IMR-90 (cell line): Measurements from ENCODE around the gene MRPL12. TPM values are rescaled to one million over a fixed set of nuclear protein-coding genes. Genes with fewer than 3 reads are reported as not detected.

ENCODE experiments used
- ATAC-seq: fragments of 200-7000 bp; cut with Tn5 transposase; 2 replicates; pipeline ENCODE4 v1.9.1; 2020; ENCODE audit warnings: low read depth, mild to moderate bottlenecking, moderate library complexity
- BruUV-seq: library from RNA; stranded (reverse); fragments of 400-500 nt; replicated peaks from 2 replicates; lab custom pipeline; 2021; lab: Mats Ljungman, UMichigan
- CTCF ChIA-PET: fragments of 300-600 bp; formaldehyde crosslinking; extraction: SDS; loops from one replicate; lab custom pipeline; 2021; ENCODE audit warnings: antibody characterized with exemption; lab: Yijun Ruan, JAX
- POLR2A ChIA-PET: fragments of 300-600 bp; sonication (Branson Sonifier 250); formaldehyde crosslinking; loops from one replicate; lab custom pipeline; 2022; ENCODE audit warnings: antibody characterized with exemption; ENCODE audit not compliant: unreplicated experiment; lab: Charles Lee
- DNase-seq: peaks from one replicate; pipeline ENCODE4 v3.0.0; 2013
- H2AFZ ChIP-seq: replicated peaks from 2 replicates; pipeline ENCODE3; 2013; ENCODE audit warnings: low read length, mild to moderate bottlenecking; ENCODE audit not compliant: poor library complexity
- H2AK5ac ChIP-seq: 2 replicates; pipeline ENCODE4 v1.6.1; 2013; ENCODE audit warnings: low read depth, low read length, inconsistent platforms
- H2AK9ac ChIP-seq: replicated peaks from 2 replicates; pipeline ENCODE3; 2013; ENCODE audit warnings: mild to moderate bottlenecking, low read depth, low read length, moderate library complexity; ENCODE audit not compliant: poor library complexity
- H2BK120ac ChIP-seq: 2 replicates; pipeline ENCODE4 v1.6.1; 2013; ENCODE audit warnings: low read depth, low read length, inconsistent platforms
- H2BK15ac ChIP-seq: 3 replicates; pipeline ENCODE4 v1.6.1; 2013; ENCODE audit warnings: low read depth, low read length, inconsistent platforms
- H2BK20ac ChIP-seq: 2 replicates; pipeline ENCODE4 v1.6.1; 2013; ENCODE audit warnings: low read depth, mild to moderate bottlenecking, inconsistent platforms, low read length, moderate library complexity
- H2BK5ac ChIP-seq: 2 replicates; pipeline ENCODE4 v1.6.1; 2013; ENCODE audit warnings: mild to moderate bottlenecking, low read depth, low read length, inconsistent platforms; ENCODE audit not compliant: poor library complexity, severe bottlenecking
- H3K14ac ChIP-seq: replicated peaks from 2 replicates; pipeline ENCODE4 v1.6.1; 2013; ENCODE audit warnings: low read depth, low read length, inconsistent platforms
- H3K18ac ChIP-seq: 2 replicates; pipeline ENCODE4 v1.6.1; 2013; ENCODE audit warnings: low read depth, low read length, control low read depth
- H3K23ac ChIP-seq: 2 replicates; pipeline ENCODE4 v1.6.1; 2013; ENCODE audit warnings: low read depth, low read length, inconsistent platforms
- H3K27ac ChIP-seq: 2 replicates; pipeline ENCODE4 v1.5.1; 2013; ENCODE audit warnings: mild to moderate bottlenecking, control low read depth, low read length; ENCODE audit not compliant: insufficient read depth
- H3K27me3 ChIP-seq: 2 replicates; pipeline ENCODE4 v1.6.1; 2013; ENCODE audit warnings: low read length; ENCODE audit not compliant: control insufficient read depth, insufficient read depth
- H3K36me3 ChIP-seq: 2 replicates; pipeline ENCODE4 v1.6.1; 2013; ENCODE audit warnings: low read length, mixed read lengths; ENCODE audit not compliant: control insufficient read depth, insufficient read depth
- H3K4ac ChIP-seq: 2 replicates; pipeline ENCODE4 v1.6.1; 2013; ENCODE audit warnings: low read depth, low read length, inconsistent platforms
- H3K4me1 ChIP-seq: 2 replicates; pipeline ENCODE4 v1.6.1; 2013; ENCODE audit warnings: low read length, mixed read lengths; ENCODE audit not compliant: control insufficient read depth, insufficient read depth
- H3K4me2 ChIP-seq: 2 replicates; pipeline ENCODE4 v1.6.1; 2013; ENCODE audit warnings: low read depth, mild to moderate bottlenecking, control low read depth, low read length, moderate library complexity
- H3K4me3 ChIP-seq: 2 replicates; pipeline ENCODE4 v1.5.1; 2013; ENCODE audit warnings: low read depth, mild to moderate bottlenecking, control low read depth, low read length, moderate library complexity; ENCODE audit not compliant: insufficient read depth
- H3K56ac ChIP-seq: 2 replicates; pipeline ENCODE4 v1.6.1; 2013; ENCODE audit warnings: low read length, inconsistent platforms; ENCODE audit not compliant: insufficient read depth; ENCODE audit errors: extremely low read depth
- H3K79me1 ChIP-seq, 2 experiments: 2 replicates each; pipeline ENCODE4 v1.6.1; 2013; ENCODE audit warnings: low read length in 2 of 2, inconsistent platforms in 1 of 2, low read depth in 1 of 2
- H3K9ac ChIP-seq: 2 replicates; pipeline ENCODE4 v1.6.1; 2013; ENCODE audit warnings: low read depth, low read length, control low read depth
- H3K9me1 ChIP-seq: 2 replicates; pipeline ENCODE4 v1.6.1; 2013; ENCODE audit warnings: low read length, inconsistent platforms; ENCODE audit not compliant: insufficient read depth
- H3K9me3 ChIP-seq: 2 replicates; pipeline ENCODE4 v1.6.1; 2013; ENCODE audit warnings: low read length; ENCODE audit not compliant: control insufficient read depth, insufficient read depth
- H4K20me1 ChIP-seq: 2 replicates; pipeline ENCODE4 v1.6.1; 2013; ENCODE audit warnings: low read length, inconsistent platforms; ENCODE audit not compliant: insufficient read depth
- H4K5ac ChIP-seq: 2 replicates; pipeline ENCODE4 v1.6.1; 2013; ENCODE audit warnings: mild to moderate bottlenecking, low read depth, low read length, control low read depth
- H4K8ac ChIP-seq, 2 experiments: 2 replicates each; pipeline ENCODE4 v1.6.1; 2013; ENCODE audit warnings: low read depth in 2 of 2, low read length in 2 of 2, control low read depth in 1 of 2, inconsistent platforms in 1 of 2
- H4K91ac ChIP-seq: 2 replicates; pipeline ENCODE4 v1.6.1; 2013; ENCODE audit warnings: low read depth, low read length, inconsistent platforms; ENCODE audit not compliant: insufficient read depth
- BHLHE40 ChIP-seq: fragments of 150-350 bp; IDR thresholded peaks from 2 replicates; pipeline ENCODE4 v1.6.1; 2016; ENCODE audit warnings: mild to moderate bottlenecking, low read depth, low read length
- RFX5 ChIP-seq: IDR thresholded peaks from 2 replicates; pipeline ENCODE4 v1.8.0; 2012; ENCODE audit warnings: low read depth, mild to moderate bottlenecking, low read length, moderate library complexity
- WGBS, 2 experiments: methylation state at CpG; one replicate each; pipeline versions ENCODE4 v1.1.5 to v1.1.7; 2013; ENCODE audit warnings: missing lambda C conversion rate in 2 of 2; ENCODE audit not compliant: insufficient read length in 1 of 2; ENCODE audit errors: extremely low coverage in 2 of 2; 5-methylcytosine and 5-hydroxymethylcytosine counted together
- dilution Hi-C: fragments of 300-500 bp; cut with HindIII; formaldehyde crosslinking; loops from one replicate; pipeline ENCODE4 v1.14.3; 2018; ENCODE audit warnings: low sequenced_read_pairs; ENCODE audit not compliant: unreplicated experiment
- in situ Hi-C: fragments of 300-500 bp; cut with MboI; formaldehyde crosslinking; loops from 3 replicates; pipeline ENCODE4 v1.14.3; 2019; ENCODE audit warnings: low sequenced_read_pairs, inconsistent platforms, mixed read lengths
- intact Hi-C: fragments of 100-400 bp; cut with micrococcal nuclease; formaldehyde crosslinking; loops from 2 replicates; pipeline ENCODE4 v1.10.0; 2022
- polyA plus RNA-seq, 3 experiments: library from polyadenylated mRNA; depleted of rRNA; stranded (reverse); fragments of >200 nt; gene quantifications; 2 replicates each; pipeline ENCODE4 v1.2.3, GENCODE V29; 2012; ENCODE audit warnings: low replicate concordance in 1 of 3
- total RNA-seq: library from RNA; depleted of rRNA; stranded (reverse); fragments of >200 nt; gene quantifications from 2 replicates; pipeline ENCODE4 v1.2.3, GENCODE V29; 2012

Gene MRPL12
- total and polyA plus RNA-seq, 2 of the 4 experiments (the other 2 are of a cell fraction) = 17.2 to 111 TPM

DNA sequence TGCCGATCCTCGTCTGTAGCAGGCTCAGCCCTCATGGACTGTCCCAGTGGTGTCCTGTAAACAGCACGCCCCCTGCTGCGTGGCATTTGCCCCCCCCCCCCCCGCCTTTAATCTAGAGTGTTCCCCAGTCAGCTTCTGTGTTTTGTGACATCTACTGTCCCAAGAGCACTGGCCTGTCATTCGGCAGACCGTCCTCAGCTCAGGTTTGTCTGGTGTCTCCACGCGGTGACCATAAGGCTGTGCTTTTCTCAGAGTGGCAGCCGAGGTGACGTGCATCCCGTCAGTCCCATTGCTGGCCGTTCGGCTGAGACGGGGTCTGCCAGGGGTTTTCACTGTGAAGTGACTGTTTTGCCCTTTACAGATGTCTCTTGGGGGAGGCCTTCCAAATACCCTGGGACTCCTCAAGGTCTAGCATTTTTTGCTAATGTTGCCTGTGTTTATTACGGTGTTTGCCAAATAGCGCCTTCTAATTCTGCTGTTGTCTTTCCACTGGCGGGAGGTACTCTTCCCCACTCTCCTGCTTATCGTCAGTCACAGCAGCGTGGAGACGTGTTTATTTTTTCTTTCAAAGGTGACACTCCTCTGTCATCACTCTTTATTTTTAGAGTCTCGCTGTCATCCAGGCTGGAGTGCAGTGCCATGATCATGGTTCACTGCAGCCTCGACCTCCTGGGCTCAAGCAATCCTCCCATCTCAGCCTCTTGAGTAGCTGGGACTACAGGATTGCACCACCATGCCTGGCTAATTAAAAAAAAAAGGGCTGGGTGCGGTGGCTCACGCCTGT, 5.7 kb upstream of the MRPL12 start (continued):
- TF ChIP-seq BHLHE40 = no peak

DNA sequence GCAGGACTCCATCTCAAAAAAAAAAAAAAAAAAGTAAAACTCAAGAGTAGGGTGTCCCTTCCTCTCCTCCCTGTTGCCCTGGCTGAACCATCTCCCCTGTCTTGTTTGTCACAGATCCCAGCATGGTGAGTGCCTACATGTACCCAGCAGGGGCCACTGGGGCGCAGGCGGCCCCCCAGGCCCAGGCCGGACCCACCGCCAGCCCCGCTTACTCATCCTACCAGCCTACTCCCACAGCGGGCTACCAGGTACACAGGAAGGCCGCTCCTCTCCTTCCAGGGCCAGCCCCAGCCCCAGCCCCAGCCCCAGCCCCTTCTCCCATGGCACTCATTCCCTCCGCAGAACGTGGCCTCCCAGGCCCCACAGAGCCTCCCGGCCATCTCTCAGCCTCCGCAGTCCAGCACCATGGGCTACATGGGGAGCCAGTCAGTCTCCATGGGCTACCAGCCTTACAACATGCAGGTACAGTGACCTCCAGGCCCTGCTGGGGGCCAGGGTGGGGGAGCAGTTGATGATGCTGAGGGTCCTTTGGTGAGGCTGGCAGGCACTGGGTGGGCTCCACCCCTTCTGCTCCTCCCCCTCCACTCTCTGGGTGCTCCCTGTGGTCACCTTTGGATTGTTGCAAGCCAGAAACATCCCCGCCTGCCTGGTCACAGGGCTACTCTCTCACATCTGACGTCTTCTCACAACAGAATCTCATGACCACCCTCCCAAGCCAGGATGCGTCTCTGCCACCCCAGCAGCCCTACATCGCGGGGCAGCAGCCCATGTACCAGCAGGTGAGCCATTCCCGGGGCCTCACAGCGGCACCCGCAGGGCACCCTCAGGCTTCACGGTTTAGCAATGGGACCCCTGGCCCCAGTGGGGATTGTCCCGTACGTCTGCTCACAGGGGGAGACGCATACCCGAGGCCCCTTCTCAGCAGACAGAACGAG, 2.5 kb upstream of the MRPL12 start:
- ChIA-PET POLR2A (no interaction called here), CTCF (interaction anchor here (0.6 kb wide), 1 partner anchor 12 kb away, joined by 4 read pairs; no protein-coding TSS in a partner anchor)
- no peak for ATAC-seq
- no peak overlapping the region for H3K9ac ChIP-seq
- H2BK20ac ChIP-seq = no peak overlapping the region
- H2AK9ac ChIP-seq = no peak overlapping the region
- H3K23ac ChIP-seq = no peak overlapping the region
- peaks cover 47% of the 10 kb centered on the region for H3K36me3 ChIP-seq
- no peaks in the 10 kb centered on the region for H3K9me3 ChIP-seq
- intact Hi-C loops (no loop called here), in situ Hi-C loops (no loop called here), dilution Hi-C loops (no loop called here)
- BruUV-seq = no TSS peak
- H3K27me3 ChIP-seq = no peaks in the 10 kb centered on the region
- H3K4me2 ChIP-seq = no peak overlapping the region
- H3K4ac ChIP-seq = no peak overlapping the region
- H3K4me3 ChIP-seq = no peak overlapping the region
- no peaks in the 10 kb centered on the region for H3K9me1 ChIP-seq
- no peak overlapping the region for H4K8ac ChIP-seq
- H4K91ac ChIP-seq = no peak overlapping the region
- H4K20me1 ChIP-seq = peaks cover 55% of the 10 kb centered on the region
- H2BK120ac ChIP-seq = no peak overlapping the region
- no peak overlapping the region for H3K27ac ChIP-seq
- no peak overlapping the region for H2AFZ ChIP-seq
- no peak overlapping the region for H3K14ac ChIP-seq
- no peak overlapping the region for H3K56ac ChIP-seq
- TF ChIP-seq RFX5 = no peak
- H3K4me1 ChIP-seq = peaks cover 7% of the 10 kb centered on the region
- DNase-seq = no peak
- peaks cover 15 to 65% of the 10 kb centered on the region in 2 experiments for H3K79me1 ChIP-seq
- no peak overlapping the region for H4K5ac ChIP-seq
- H2BK15ac ChIP-seq = no peak overlapping the region
- H2AK5ac ChIP-seq = no peak overlapping the region
- no peak overlapping the region for H3K18ac ChIP-seq
- H2BK5ac ChIP-seq = no peak overlapping the region
- 86% methylated on average over 10 of the region's 25 CpGs; no CpG with 5 or more reads in 1 of the 2 experiments for WGBS, 2 experiments
